ENCODE measurements around the gene WIPI1.

- TF ChIP-seq, protein P1, sequence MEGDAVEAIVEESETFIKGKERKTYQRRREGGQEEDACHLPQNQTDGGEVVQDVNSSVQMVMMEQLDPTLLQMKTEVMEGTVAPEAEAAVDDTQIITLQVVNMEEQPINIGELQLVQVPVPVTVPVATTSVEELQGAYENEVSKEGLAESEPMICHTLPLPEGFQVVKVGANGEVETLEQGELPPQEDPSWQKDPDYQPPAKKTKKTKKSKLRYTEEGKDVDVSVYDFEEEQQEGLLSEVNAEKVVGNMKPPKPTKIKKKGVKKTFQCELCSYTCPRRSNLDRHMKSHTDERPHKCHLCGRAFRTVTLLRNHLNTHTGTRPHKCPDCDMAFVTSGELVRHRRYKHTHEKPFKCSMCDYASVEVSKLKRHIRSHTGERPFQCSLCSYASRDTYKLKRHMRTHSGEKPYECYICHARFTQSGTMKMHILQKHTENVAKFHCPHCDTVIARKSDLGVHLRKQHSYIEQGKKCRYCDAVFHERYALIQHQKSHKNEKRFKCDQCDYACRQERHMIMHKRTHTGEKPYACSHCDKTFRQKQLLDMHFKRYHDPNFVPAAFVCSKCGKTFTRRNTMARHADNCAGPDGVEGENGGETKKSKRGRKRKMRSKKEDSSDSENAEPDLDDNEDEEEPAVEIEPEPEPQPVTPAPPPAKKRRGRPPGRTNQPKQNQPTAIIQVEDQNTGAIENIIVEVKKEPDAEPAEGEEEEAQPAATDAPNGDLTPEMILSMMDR (IDR thresholded peaks at IDR 0.05) = no peak
- no peak for TF ChIP-seq EZH2 (IDR thresholded peaks at IDR 0.05)
- TF ChIP-seq EZH2phosphoT487 (IDR thresholded peaks at IDR 0.05) = no peak
Observed at GRCh38 chr17:68420065-68420464, 37.2 kb downstream of the WIPI1 start.
